K562 (cell line): Measurements from ENCODE around the gene ERMARD.

Experiments used
- EZH2 ChIP-seq: IDR thresholded peaks from 2 replicates; pipeline ENCODE4 v1.6.1; 2012; ENCODE audit warnings: low read depth, mild to moderate bottlenecking, inconsistent platforms, low read length, borderline replicate concordance
- KLF10 ChIP-seq: fragments of 250-450 bp; sonication (Bioruptor Pico); IDR thresholded peaks from 2 replicates; pipeline ENCODE4 v1.6.1; 2021; ENCODE audit warnings: matching md5 sums
- MAX ChIP-seq: sonication (generic); formaldehyde crosslinking; IDR thresholded peaks from 2 replicates; pipeline ENCODE4 v1.9.0; 2022; ENCODE audit warnings: mild to moderate bottlenecking, missing genetic modification reagents
- PHF8 ChIP-seq: fragments of 200-600 bp; sonication (generic); IDR thresholded peaks from 2 replicates; pipeline ENCODE4 v1.6.1; 2012; ENCODE audit warnings: mixed run types, mild to moderate bottlenecking, inconsistent platforms, low read length, moderate library complexity, borderline replicate concordance
- POLR2AphosphoS5 ChIP-seq: IDR thresholded peaks from 2 replicates; pipeline ENCODE4 v1.6.1; 2011; ENCODE audit warnings: mild to moderate bottlenecking, low read depth, low read length, moderate library complexity; ENCODE audit not compliant: control insufficient read depth, insufficient read depth
- SP1 ChIP-seq: sonication (generic); formaldehyde crosslinking; IDR thresholded peaks from 2 replicates; pipeline ENCODE4 v1.8.1; 2022; ENCODE audit warnings: mild to moderate bottlenecking, missing genetic modification reagents
- ZNF280B ChIP-seq: fragments of 250-450 bp; sonication (Bioruptor Pico); IDR thresholded peaks from 2 replicates; pipeline ENCODE4 v1.5.1; 2021; ENCODE audit warnings: mild to moderate bottlenecking

GRCh38 chr6:169801396-169802160 is 50.2 kb downstream of the ERMARD start:
- TF ChIP-seq KLF10 (no peak), ZNF280B (CRISPR knock-in tag) (no peak), PHF8 (no peak), POLR2AphosphoS5 (no peak), MAX (no peak), EZH2 (no peak), SP1 (no peak)
